HepG2 (cell line): ENCODE measurements around the gene EHD1. TPM values are rescaled to one million over a fixed set of nuclear protein-coding genes. Genes with fewer than 3 reads are reported as not detected.

ENCODE experiments used
- ASH2L ChIP-seq: fragments of 300-600, 200-600 bp; sonication (generic); IDR thresholded peaks from 2 replicates; pipeline ENCODE4 v1.7.0; 2017; ENCODE audit warnings: low read depth, mild to moderate bottlenecking, moderate library complexity, mixed read lengths, low read length; ENCODE audit not compliant: insufficient read length
- HHEX ChIP-seq: IDR thresholded peaks from 2 replicates; pipeline ENCODE4 v1.6.1; 2016; ENCODE audit warnings: control low read depth
- KDM2A ChIP-seq: sonication (generic); formaldehyde crosslinking; IDR thresholded peaks from 2 replicates; pipeline ENCODE4 v1.4.0; 2020; ENCODE audit warnings: low read depth, missing genetic modification reagents, borderline replicate concordance
- KDM6A ChIP-seq: IDR thresholded peaks from 2 replicates; pipeline ENCODE4 v1.6.1; 2016; ENCODE audit warnings: low read depth
- KLF9 ChIP-seq: IDR thresholded peaks from 2 replicates; pipeline ENCODE4 v1.6.1; 2016; ENCODE audit warnings: low read depth
- MAFF ChIP-seq: IDR thresholded peaks from 2 replicates; pipeline ENCODE4 v1.6.1; 2011; ENCODE audit warnings: low read depth, low read length, improper control_type of control experiment
- MED1 ChIP-seq: sonication (generic); formaldehyde crosslinking; IDR thresholded peaks from 2 replicates; pipeline ENCODE4 v1.4.0; 2020; ENCODE audit warnings: missing genetic modification reagents
- MIER3 ChIP-seq: IDR thresholded peaks from 2 replicates; pipeline ENCODE4 v1.6.1; 2016; ENCODE audit warnings: missing compliant biosample characterization, borderline replicate concordance
- MXI1 ChIP-seq: IDR thresholded peaks from 3 replicates; pipeline ENCODE4 v1.6.1; 2012; ENCODE audit warnings: low read depth, low read length, inconsistent platforms, borderline replicate concordance
- PAWR ChIP-seq: sonication (generic); formaldehyde crosslinking; IDR thresholded peaks from 2 replicates; pipeline ENCODE4 v1.4.0; 2020; ENCODE audit warnings: missing genetic modification reagents, mild to moderate bottlenecking, borderline replicate concordance
- POGZ ChIP-seq: sonication (generic); formaldehyde crosslinking; IDR thresholded peaks from 2 replicates; pipeline ENCODE4 v1.4.0; 2020; ENCODE audit warnings: mild to moderate bottlenecking, missing genetic modification reagents
- PRPF4 ChIP-seq: fragments of 200-400 bp; formaldehyde crosslinking; IDR thresholded peaks from 2 replicates; pipeline ENCODE4 v1.6.1; 2016; ENCODE audit warnings: low read length, low read depth; ENCODE audit not compliant: poor library complexity, severe bottlenecking
- REL ChIP-seq: sonication (generic); formaldehyde crosslinking; conservative IDR thresholded peaks from 2 replicates; pipeline ENCODE4 v1.8.0; 2022; ENCODE audit warnings: mild to moderate bottlenecking, missing genetic modification reagents, moderate library complexity
- RNF2 ChIP-seq: fragments of 450-650 bp; conservative IDR thresholded peaks from 2 replicates; pipeline ENCODE4 v1.6.1; 2016; ENCODE audit warnings: low read depth
- SOX6 ChIP-seq, 2 experiments: fragments of 450-650 bp in 1 of 2; sonication (generic) in 1 of 2; formaldehyde crosslinking in 1 of 2; IDR thresholded peaks; 2 replicates each; pipeline versions ENCODE4 v1.4.0 to v1.6.1; 2017 to 2020; ENCODE audit warnings: antibody characterized with exemption in 1 of 2, mild to moderate bottlenecking in 1 of 2, missing genetic modification reagents in 1 of 2
- ZBTB38 ChIP-seq: sonication (generic); formaldehyde crosslinking; IDR thresholded peaks from 2 replicates; pipeline ENCODE4 v1.5.1; 2020; ENCODE audit warnings: mild to moderate bottlenecking, missing genetic modification reagents
- ZEB1 ChIP-seq: IDR thresholded peaks from 2 replicates; pipeline ENCODE4 v1.6.1; 2012; ENCODE audit warnings: mild to moderate bottlenecking, low read depth, inconsistent platforms; ENCODE audit not compliant: insufficient replicate concordance
- ZFP36 ChIP-seq: fragments of 150-350 bp; IDR thresholded peaks from 2 replicates; pipeline ENCODE4 v1.6.1; 2018; ENCODE audit warnings: borderline replicate concordance, low read length, low read depth; ENCODE audit not compliant: partially characterized antibody
- ZNF224 ChIP-seq: sonication (generic); formaldehyde crosslinking; IDR thresholded peaks from 2 replicates; pipeline ENCODE4 v1.5.0; 2020; ENCODE audit warnings: mild to moderate bottlenecking, missing genetic modification reagents
- ZNF33B ChIP-seq: sonication (generic); formaldehyde crosslinking; IDR thresholded peaks from 2 replicates; pipeline ENCODE4 v1.5.1; 2020; ENCODE audit warnings: mild to moderate bottlenecking, missing genetic modification reagents
- ZNF34 ChIP-seq: sonication (generic); formaldehyde crosslinking; IDR thresholded peaks from 2 replicates; pipeline ENCODE4 v1.4.0; 2020; ENCODE audit warnings: mild to moderate bottlenecking, missing genetic modification reagents, borderline replicate concordance
- ZNF496 ChIP-seq: sonication (generic); formaldehyde crosslinking; IDR thresholded peaks from 2 replicates; pipeline ENCODE4 v1.8.1; 2023; ENCODE audit warnings: mild to moderate bottlenecking, moderate library complexity, missing genetic modification reagents; ENCODE audit not compliant: insufficient replicate concordance
- ZNF570 ChIP-seq: sonication (generic); formaldehyde crosslinking; IDR thresholded peaks from 2 replicates; pipeline ENCODE4 v1.4.0; 2020; ENCODE audit warnings: mild to moderate bottlenecking, missing genetic modification reagents, borderline replicate concordance
- ZNF670 ChIP-seq: sonication (generic); formaldehyde crosslinking; IDR thresholded peaks from 2 replicates; pipeline ENCODE4 v1.8.0; 2022; ENCODE audit warnings: mild to moderate bottlenecking, missing genetic modification reagents, borderline replicate concordance
- ZNF780A ChIP-seq: sonication (generic); formaldehyde crosslinking; IDR thresholded peaks from 2 replicates; pipeline ENCODE4 v1.8.0; 2022; ENCODE audit warnings: mild to moderate bottlenecking, missing genetic modification reagents, moderate library complexity
- polyA plus RNA-seq, 8 experiments: library from polyadenylated mRNA; depleted of rRNA in 3 of 8; stranded (reverse) in 7 of 8; unstranded in 1 of 8; fragments of >200 nt; fragmentation: Illumina TruSeq in 4 of 8; extraction: Trizol in 4 of 8; gene quantifications; 2 replicates each; pipeline versions ENCODE4 v1.2.1 to v1.2.3, GENCODE V29; 2011 to 2016; ENCODE audit warnings: low read depth in 4 of 8, missing spikeins in 1 of 8, mixed read lengths in 1 of 8; ENCODE audit not compliant: insufficient read depth in 1 of 8
- total RNA-seq, 5 experiments: library from RNA; depleted of rRNA; stranded (reverse); fragments of >200 nt; fragmentation: Illumina TruSeq; extraction: Trizol; gene quantifications; 2 replicates each; pipeline ENCODE4 v1.2.3, GENCODE V29; 2016; ENCODE audit warnings: low read depth in 1 of 5
- TF ChIP-seq, protein P1 (sequence below): sonication (generic); formaldehyde crosslinking; IDR thresholded peaks from 2 replicates; pipeline ENCODE4 v1.4.0; 2020; ENCODE audit warnings: missing genetic modification reagents, low read depth, mild to moderate bottlenecking, borderline replicate concordance
- TF ChIP-seq, protein P2 (sequence below): IDR thresholded peaks from 2 replicates; pipeline ENCODE4 v1.6.1; 2016; ENCODE audit warnings: missing compliant biosample characterization, missing genetic modification reagents, borderline replicate concordance
- TF ChIP-seq, protein P3 (sequence below): sonication (generic); formaldehyde crosslinking; IDR thresholded peaks from 2 replicates; pipeline ENCODE4 v1.4.0; 2020; ENCODE audit warnings: missing genetic modification reagents; ENCODE audit errors: not compliant biosample characterization

The EHD1 gene
- total and polyA plus RNA-seq, 2 of the 13 experiments (the other 11 are each of a cell fraction or from before 2014, with no cell fraction given), result 23.6 to 26.6 TPM

DNA sequence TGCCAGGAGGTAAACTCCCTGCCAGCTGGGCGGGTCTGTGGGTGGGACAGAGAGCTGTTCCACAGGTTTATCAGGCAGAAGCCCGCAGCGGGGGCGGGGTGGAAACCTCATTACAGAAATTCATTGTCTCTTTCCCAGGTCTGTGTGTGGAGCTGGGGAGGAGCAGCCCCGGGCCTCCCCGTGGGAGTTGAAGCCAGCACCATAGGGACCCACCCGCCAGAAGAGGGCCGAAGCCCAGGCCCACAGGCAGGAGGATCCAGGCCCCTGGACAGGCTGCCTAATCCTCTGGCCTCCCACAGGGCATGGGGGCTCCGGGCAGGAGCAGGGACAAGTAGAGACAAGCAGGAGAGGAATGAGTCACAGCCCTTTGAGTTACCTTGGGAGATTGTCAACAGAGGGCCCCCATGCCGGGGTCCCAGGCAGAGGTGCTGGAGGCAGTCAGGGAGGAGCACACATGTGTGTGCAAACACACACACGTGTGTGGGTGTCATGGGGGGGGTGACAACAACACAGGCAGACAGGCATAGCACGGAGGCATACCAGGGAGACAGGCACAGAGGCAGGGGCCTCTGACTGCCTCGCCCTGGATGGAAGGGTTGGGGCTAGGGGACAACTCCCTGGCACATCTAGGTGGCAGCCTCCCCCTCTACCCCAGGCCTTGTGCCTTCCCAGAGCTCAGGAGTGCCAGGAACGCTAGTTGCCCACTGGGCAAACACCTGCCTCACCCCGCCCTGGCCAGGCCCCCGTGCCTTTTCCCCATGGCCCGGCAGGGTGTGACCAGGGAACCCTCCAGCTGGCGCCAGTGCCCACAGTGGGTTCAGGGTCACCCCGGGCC, 35.4 kb downstream of the EHD1 start (continued):
- TF ChIP-seq ASH2L (no peak), ZBTB38 (CRISPR knock-in tag) (no peak; the same call in 1 of the 2 replicates), PRPF4 (no peak), KDM2A (CRISPR knock-in tag) (no peak), MED1 (CRISPR knock-in tag) (peak; percentile 60; the same call in 1 of the 2 replicates), ZFP36 (no peak), RNF2 (0 out of 2 replicates have a peak, but pooled peaks have one; percentile 17), POGZ (CRISPR knock-in tag) (no peak), MXI1 (peak; percentile 74; the same call in 1 of the 3 replicates), ZNF780A (no peak), ZNF496 (CRISPR knock-in tag) (no peak), ZNF34 (CRISPR knock-in tag) (0 out of 2 replicates have a peak, but pooled peaks have one; percentile 78), MIER3 (CRISPR knock-in tag) (no peak), HHEX (CRISPR knock-in tag) (no peak), KLF9 (no peak), REL (CRISPR knock-in tag) (no peak), ZNF670 (no peak), PAWR (CRISPR knock-in tag) (no peak), ZNF570 (no peak), ZNF224 (no peak), ZNF33B (no peak), ZEB1 (no peak), SOX6 (IDR thresholded peaks at IDR 0.05) (no peak), SOX6 (CRISPR knock-in tag; IDR thresholded peaks at IDR 0.05) (no peak; the same call in none of the 2 replicates), MAFF (no peak), KDM6A (CRISPR knock-in tag) (peak; percentile 69)
- TF ChIP-seq, protein P1, sequence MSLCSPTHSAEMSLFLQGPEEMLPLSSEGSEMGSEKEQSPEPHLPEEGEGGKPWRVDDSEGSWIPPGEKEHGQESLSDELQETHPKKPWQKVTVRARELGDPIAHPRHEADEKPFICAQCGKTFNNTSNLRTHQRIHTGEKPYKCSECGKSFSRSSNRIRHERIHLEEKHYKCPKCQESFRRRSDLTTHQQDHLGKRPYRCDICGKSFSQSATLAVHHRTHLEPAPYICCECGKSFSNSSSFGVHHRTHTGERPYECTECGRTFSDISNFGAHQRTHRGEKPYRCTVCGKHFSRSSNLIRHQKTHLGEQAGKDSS (CRISPR knock-in tag), result 0 out of 2 replicates have a peak, but pooled peaks have one; percentile 5
- TF ChIP-seq, protein P2, sequence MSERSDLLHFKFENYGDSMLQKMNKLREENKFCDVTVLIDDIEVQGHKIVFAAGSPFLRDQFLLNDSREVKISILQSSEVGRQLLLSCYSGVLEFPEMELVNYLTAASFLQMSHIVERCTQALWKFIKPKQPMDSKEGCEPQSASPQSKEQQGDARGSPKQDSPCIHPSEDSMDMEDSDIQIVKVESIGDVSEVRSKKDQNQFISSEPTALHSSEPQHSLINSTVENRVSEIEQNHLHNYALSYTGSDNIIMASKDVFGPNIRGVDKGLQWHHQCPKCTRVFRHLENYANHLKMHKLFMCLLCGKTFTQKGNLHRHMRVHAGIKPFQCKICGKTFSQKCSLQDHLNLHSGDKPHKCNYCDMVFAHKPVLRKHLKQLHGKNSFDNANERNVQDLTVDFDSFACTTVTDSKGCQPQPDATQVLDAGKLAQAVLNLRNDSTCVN (CRISPR knock-in tag), result no peak
- TF ChIP-seq, protein P3, sequence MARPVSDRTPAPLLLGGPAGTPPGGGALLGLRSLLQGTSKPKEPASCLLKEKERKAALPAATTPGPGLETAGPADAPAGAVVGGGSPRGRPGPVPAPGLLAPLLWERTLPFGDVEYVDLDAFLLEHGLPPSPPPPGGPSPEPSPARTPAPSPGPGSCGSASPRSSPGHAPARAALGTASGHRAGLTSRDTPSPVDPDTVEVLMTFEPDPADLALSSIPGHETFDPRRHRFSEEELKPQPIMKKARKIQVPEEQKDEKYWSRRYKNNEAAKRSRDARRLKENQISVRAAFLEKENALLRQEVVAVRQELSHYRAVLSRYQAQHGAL (CRISPR knock-in tag), result no peak
